ENCODE results near the gene RBPJ.

The RBPJ gene

DNA sequence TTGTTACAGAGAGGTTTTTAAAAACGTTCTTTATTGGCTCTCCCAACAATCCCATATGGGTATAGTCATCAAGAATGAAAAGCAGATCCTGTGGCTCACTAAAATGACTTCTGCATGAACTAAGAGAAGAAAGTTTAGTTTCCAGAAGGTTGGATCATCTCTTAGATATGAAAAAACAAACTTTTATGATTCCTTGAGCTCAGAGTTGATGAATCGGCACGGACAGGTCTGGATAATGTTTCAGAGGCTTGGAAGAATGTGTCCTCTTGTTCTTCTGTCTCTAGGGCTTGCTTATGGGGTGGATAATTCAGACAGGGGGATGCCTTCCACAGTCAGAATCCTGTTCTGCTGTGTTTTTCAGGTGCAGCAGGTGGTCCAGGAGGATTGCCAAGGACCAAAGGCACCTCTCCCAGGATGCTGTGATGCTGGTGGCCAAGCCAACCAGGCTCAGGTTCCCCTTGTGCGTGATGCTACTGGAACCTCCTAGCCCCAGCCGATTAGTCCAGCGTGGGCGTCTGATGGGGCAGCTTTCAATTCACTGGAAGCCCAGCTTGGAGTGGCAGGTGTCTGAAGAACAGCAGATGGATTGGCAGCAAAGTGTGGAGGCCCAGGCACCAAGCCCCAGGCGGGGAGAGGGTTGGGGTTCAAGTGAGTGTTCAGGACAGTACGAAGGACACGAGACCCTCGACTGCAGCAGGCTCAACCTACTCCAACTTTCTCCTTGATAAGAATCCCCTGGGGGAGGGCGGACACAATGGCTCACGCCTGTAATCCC, 139.1 kb downstream of the RBPJ start:
- no peak for DNase-seq (ENCODE audit: low read depth, low spot score)

GRCh38 chr4:26462874-26463273, 142.1 kb downstream of the RBPJ start:
- no peak for DNase-seq (ENCODE audit: low read depth, low spot score)

GRCh38 chr4:26463386-26463785, 142.6 kb downstream of the RBPJ start:
- no peak for DNase-seq (ENCODE audit: low read depth, low spot score)

DNA sequence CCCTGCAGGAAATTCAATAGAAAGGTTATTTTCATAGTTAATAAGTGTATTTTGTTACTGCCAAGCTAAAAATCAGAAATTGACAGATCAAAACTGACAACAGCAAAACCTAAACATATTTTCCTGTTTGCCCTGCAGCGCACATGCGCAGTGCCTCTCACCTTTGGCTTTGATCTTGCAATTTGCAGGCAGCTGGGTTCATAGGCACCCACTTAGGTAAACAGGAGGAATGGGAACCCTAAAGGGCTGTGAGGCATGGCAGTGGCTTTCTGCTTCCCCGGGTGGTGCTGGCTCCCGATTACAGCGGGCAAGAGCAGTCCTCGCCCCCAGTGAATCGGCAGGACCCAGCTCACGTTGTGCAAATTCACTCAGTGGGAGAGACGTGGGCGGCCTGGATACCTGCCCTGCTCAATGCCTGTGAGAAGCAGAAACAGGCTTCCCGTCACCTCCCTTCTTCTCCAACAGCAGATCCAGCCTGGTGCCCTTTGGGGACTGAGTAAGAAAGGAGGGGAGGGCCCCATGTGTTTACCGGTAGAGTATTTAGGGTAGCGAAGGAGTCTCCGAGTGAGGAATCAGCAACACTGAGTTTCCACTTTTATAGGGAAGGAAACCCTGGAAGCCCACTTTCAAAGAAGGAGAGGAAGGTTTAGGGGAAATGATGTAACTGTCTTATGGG, 143.7 kb downstream of the RBPJ start:
- no peak for DNase-seq (ENCODE audit: low read depth, low spot score)

GRCh38 chr4:26466578-26467270, 145.9 kb downstream of the RBPJ start:
- DNase-seq (ENCODE audit: low read depth, low spot score), result no peak

DNA sequence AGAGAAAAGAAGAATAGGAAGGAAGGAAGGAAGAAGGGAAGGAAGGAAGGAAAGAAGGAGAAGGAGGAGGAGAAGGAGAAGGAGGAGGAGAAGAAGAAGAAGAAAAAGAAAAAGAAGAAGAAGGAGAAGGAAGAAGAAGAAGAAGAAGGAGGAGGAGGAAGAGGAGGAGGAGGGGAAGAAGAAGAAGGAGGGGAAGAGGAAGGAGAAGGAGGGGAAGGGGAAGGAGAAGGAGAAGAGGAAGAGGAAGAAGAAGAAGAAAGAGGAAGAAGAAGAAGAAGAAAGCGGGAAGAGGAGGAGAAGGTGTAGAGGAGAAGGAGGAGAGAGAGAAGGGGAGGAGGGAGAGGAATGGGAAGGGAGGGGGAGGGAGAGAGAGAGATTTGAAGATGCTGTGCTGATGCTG, 146.9 kb downstream of the RBPJ start:
- DNase-seq (ENCODE audit: low read depth, low spot score), result no peak

GRCh38 chr4:26468283-26468949, 147.6 kb downstream of the RBPJ start:
- DNase-seq (ENCODE audit: low read depth, low spot score), result no peak

DNA sequence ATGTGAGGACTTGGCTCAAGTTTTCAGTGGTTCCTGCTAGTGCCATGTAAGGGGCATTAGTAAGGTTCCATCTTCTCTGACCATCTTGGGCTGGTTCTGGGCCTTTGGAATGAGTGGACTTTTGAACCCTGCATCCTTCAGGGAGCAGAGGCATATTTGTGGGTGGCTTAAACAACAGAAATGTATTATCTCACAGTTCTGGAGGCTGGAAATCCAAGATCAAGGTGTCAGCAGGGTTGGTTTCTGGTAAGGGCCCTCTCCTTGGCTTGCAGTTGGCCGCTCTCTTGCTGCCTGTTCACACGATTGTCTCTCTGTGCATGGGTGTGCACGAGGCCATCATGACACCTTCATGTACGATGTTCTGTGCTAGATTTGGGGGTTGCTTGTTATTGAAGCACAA, 148.2 kb downstream of the RBPJ start:
- no peak for DNase-seq (ENCODE audit: low read depth, low spot score)

DNA sequence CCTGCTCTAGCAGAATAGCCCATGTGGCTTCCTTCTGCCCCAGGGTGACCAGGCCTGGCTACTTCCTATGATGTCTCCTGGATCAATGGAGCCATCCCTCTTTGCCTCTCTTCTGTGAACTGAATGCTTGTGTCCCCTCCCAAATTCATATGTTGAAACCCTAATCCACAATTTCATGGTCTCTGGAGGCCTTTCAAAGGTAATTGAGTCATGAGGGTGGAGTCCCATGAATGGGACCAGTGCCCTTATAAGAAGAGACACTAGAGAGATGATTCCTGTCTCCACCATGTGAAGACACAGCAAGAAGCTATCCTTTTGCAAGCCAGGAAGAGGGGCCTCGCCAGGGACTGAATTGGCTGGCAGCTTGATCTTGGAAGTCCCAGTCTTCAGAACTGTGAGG, 151.1 kb downstream of the RBPJ start:
- DNase-seq (ENCODE audit: low read depth, low spot score), result no peak

GRCh38 chr4:26473893-26474292, 153.1 kb downstream of the RBPJ start:
- no peak for DNase-seq (ENCODE audit: low read depth, low spot score)

DNA sequence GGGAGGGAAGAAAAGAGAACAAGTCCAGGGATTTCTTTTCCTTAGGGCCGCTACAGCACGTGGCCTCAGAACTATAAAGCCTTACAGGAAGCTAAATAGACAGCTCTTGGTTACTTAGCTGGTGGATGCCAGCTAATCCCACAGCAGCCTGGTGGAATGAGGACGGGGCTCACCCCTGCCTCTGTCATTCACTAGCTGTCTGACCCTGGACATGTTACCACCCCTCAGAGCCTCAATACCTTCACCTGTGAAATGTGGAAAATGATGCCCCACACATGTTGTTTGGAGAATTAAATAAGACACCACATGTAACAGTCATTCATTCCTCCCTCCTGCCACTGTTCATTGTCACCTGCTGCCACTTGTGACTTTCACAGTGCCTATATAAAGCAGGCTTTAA, 153.7 kb downstream of the RBPJ start:
- DNase-seq (ENCODE audit: low read depth, low spot score), result no peak

DNA sequence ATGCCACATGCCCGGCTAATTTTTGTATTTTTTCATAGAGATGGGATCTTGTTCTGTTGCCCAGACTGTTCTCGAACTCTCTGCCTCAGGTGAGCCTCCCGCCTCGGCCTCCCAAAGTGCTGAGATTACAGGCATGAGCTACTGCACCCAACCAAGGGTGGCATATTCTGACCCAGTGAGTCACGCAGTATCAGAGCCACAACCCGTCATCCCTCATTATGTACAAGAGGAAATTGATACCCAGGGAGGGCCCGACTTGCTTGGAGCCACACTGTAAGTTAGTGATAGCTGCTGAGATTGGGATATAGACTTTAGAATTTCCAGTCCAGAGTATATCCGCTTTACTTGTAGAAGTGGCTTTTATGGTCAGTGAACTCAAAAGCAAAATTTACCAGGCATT, 154.9 kb downstream of the RBPJ start:
- no peak for DNase-seq (ENCODE audit: low read depth, low spot score)

DNA sequence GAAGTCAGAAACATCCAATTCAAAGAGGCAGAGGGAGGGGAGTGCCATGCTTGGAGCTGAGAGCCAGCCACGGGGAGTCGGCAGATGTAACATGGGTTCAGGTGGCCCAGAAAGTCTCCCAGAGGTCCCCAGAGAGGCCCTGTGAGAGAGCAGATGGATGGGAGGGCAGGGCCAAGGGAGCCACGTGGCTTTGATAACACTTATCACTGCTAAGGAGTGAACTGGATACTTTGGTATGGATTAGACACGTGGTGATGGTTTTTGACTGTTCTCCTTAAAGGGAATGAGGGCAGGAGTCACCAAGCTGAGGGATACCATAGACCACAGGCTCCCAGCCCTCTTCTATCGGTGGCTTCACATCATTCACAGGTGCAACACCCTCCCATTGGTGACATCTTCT, 155.7 kb downstream of the RBPJ start:
- DNase-seq (ENCODE audit: low read depth, low spot score), result no peak

DNA sequence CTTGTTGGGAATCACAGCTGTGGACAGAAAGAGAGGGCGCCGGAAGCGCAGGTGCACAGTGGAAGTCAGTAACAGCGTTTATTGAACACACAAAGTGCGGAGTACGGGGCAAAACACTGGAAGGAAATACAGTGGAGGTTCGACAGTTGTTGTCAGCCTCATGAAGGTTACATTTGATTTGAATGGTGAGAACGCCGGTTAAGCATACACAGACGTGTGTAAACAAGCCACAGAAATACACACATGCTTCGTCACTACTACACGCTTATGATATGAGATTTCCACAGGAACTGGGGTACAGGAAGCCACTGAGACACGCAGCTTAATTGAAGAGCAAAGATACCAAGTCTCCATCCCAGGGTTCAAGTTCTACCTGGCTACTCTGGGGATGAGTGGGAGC, 157.5 kb downstream of the RBPJ start:
- no peak for DNase-seq (ENCODE audit: low read depth, low spot score)

- no peak for DNase-seq (ENCODE audit: low read depth, low spot score)
These were observed 162.0 kb downstream of the RBPJ start for GRCh38 chr4:26482508-26483462.

DNA sequence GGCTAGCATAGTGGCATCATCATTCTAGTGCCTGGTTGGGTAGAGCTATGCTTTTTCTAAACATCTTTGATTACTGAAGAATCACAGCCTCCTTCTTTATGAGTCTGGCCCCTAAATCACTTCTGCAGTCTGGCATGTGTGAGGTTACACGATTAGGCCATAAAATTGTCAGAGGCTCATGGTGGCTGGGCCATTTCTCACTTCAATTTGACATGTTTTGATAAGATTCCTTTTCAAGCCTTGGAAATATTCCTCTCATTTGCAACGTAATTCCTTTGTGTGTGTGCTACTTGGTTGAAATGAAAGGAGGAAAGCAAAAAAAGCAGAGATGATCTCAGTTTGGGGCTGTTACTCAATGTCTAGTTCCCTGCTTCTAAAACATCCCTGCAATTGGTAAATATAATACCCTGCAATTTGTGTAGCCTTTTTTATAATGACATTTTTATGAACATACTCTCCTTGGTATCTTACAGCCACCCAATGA, 163.3 kb downstream of the RBPJ start:
- DNase-seq (ENCODE audit: low read depth, low spot score), result no peak

GRCh38 chr4:26484516-26484915, 163.7 kb downstream of the RBPJ start:
- no peak for DNase-seq (ENCODE audit: low read depth, low spot score)
